ENCODE measurements around the gene ST3GAL3.
A peak's percentile ranks its signal among the peaks of the same experiment; 100 is the strongest.

The ST3GAL3 gene

DNA sequence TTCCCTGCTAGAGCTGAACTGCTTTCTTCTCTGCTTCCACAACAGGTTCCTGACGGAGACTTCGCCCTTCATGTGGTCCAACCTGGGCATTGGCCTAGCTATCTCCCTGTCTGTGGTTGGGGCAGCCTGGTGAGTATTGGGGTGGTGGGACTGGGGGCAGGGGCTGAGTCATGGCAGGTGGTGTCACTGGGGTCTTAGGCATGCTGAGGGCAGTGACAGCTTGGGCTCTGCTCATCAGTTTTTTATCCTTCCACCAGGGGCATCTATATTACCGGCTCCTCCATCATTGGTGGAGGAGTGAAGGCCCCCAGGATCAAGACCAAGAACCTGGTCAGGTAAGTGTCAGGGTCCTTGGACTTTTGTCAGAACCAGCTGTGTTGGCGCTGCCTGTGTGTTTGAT lies 268.7 kb downstream of the ST3GAL3 start:
- TF ChIP-seq SPI1 (IDR thresholded peaks at IDR 0.05; ENCODE audit: borderline replicate concordance, low read depth) (no peak), GABPA (IDR thresholded peaks at IDR 0.05; ENCODE audit: low read depth) (no peak), POLR2AphosphoS5 (IDR thresholded peaks at IDR 0.05; ENCODE audit: low read depth) (no peak), REST (IDR thresholded peaks at IDR 0.05; ENCODE audit: insufficient replicate concordance, low read depth) (no peak)
- TF ChIP-seq, protein P1, sequence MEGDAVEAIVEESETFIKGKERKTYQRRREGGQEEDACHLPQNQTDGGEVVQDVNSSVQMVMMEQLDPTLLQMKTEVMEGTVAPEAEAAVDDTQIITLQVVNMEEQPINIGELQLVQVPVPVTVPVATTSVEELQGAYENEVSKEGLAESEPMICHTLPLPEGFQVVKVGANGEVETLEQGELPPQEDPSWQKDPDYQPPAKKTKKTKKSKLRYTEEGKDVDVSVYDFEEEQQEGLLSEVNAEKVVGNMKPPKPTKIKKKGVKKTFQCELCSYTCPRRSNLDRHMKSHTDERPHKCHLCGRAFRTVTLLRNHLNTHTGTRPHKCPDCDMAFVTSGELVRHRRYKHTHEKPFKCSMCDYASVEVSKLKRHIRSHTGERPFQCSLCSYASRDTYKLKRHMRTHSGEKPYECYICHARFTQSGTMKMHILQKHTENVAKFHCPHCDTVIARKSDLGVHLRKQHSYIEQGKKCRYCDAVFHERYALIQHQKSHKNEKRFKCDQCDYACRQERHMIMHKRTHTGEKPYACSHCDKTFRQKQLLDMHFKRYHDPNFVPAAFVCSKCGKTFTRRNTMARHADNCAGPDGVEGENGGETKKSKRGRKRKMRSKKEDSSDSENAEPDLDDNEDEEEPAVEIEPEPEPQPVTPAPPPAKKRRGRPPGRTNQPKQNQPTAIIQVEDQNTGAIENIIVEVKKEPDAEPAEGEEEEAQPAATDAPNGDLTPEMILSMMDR (IDR thresholded peaks at IDR 0.05; ENCODE audit: insufficient read depth, low read length), result no peak
- DNase-seq (ENCODE audit: low read depth in 1 of 2, low spot score in 1 of 2), result peak in 1 of 2 experiments; percentile 39
- Histone ChIP-seq H3K27me3 (ENCODE audit: insufficient read depth, poor library complexity, severe bottlenecking) (no peaks in the 10 kb centered on the region), H3K4me3 (replicated peaks; ENCODE audit: insufficient read depth, low read length) (peak overlapping the region; percentile 75), H3K27ac (replicated peaks) (peak overlapping the region; percentile 99)

GRCh38 chr1:43976890-43977289 lies 269.6 kb downstream of the ST3GAL3 start:
- H3K27me3 ChIP-seq (ENCODE audit: insufficient read depth, poor library complexity, severe bottlenecking), result no peaks in the 10 kb centered on the region
- no peak for DNase-seq (ENCODE audit: low read depth in 1 of 2, low spot score in 1 of 2)
- H3K4me3 ChIP-seq (replicated peaks; ENCODE audit: insufficient read depth, low read length), result peak overlapping the region; percentile 75
- no peak overlapping the region for H3K27ac ChIP-seq (replicated peaks)
- TF ChIP-seq POLR2AphosphoS5 (IDR thresholded peaks at IDR 0.05; ENCODE audit: low read depth) (0 out of 2 replicates have a peak, but pooled peaks have one; percentile 19), GABPA (IDR thresholded peaks at IDR 0.05; ENCODE audit: low read depth) (no peak)

GRCh38 chr1:43977376-43978263 lies 270.3 kb downstream of the ST3GAL3 start:
- DNase-seq (ENCODE audit: low read depth in 1 of 2, low spot score in 1 of 2), result no peak
- H3K27me3 ChIP-seq (ENCODE audit: insufficient read depth, poor library complexity, severe bottlenecking), result no peaks in the 10 kb centered on the region
- peak overlapping the region; percentile 54; the same call in 1 of the 2 replicates for H3K27ac ChIP-seq (replicated peaks)
- H3K4me3 ChIP-seq (replicated peaks; ENCODE audit: insufficient read depth, low read length), result peak overlapping the region; percentile 75
- TF ChIP-seq SPI1 (IDR thresholded peaks at IDR 0.05; ENCODE audit: borderline replicate concordance, low read depth), result no peak
- no peak for TF ChIP-seq POLR2AphosphoS5 (IDR thresholded peaks at IDR 0.05; ENCODE audit: low read depth)
- TF ChIP-seq, protein P1 (IDR thresholded peaks at IDR 0.05; ENCODE audit: insufficient read depth, low read length), result no peak
- TF ChIP-seq REST (IDR thresholded peaks at IDR 0.05; ENCODE audit: insufficient replicate concordance, low read depth), result no peak
- no peak for TF ChIP-seq GABPA (IDR thresholded peaks at IDR 0.05; ENCODE audit: low read depth)

GRCh38 chr1:43978264-43978550 lies 270.9 kb downstream of the ST3GAL3 start:
- no peaks in the 10 kb centered on the region for H3K27me3 ChIP-seq (ENCODE audit: insufficient read depth, poor library complexity, severe bottlenecking)
- no peak for TF ChIP-seq REST (IDR thresholded peaks at IDR 0.05; ENCODE audit: insufficient replicate concordance, low read depth)
- TF ChIP-seq SPI1 (IDR thresholded peaks at IDR 0.05; ENCODE audit: borderline replicate concordance, low read depth), result no peak
- TF ChIP-seq GABPA (IDR thresholded peaks at IDR 0.05; ENCODE audit: low read depth), result no peak
- TF ChIP-seq, protein P1 (IDR thresholded peaks at IDR 0.05; ENCODE audit: insufficient read depth, low read length), result no peak
- no peak for TF ChIP-seq POLR2AphosphoS5 (IDR thresholded peaks at IDR 0.05; ENCODE audit: low read depth)
- peak overlapping the region; percentile 52 for H3K4me3 ChIP-seq (replicated peaks; ENCODE audit: insufficient read depth, low read length)

More at GRCh38 chr1:43978264-43978550, 270.9 kb downstream of the ST3GAL3 start:
- peak; percentile 57 to 81 for DNase-seq (ENCODE audit: low read depth in 1 of 2, low spot score in 1 of 2)
- H3K27ac ChIP-seq (replicated peaks), result peak overlapping the region; percentile 54

Measured in HL-60 (cell line).